NT2/D1 (cell line): Measurements from ENCODE around the gene LARP4.

Experiments used
- SUZ12 ChIP-seq: IDR thresholded peaks from 2 replicates; pipeline ENCODE4 v1.6.1; 2011; ENCODE audit not compliant: insufficient read length, insufficient read depth; ENCODE audit errors: extremely low read depth
- YY1 ChIP-seq: IDR thresholded peaks from 2 replicates; pipeline ENCODE4 v1.6.1; 2011; ENCODE audit not compliant: insufficient read length, insufficient read depth
- ZNF274 ChIP-seq: IDR thresholded peaks from 2 replicates; pipeline ENCODE4 v1.6.1; 2011; ENCODE audit warnings: mild to moderate bottlenecking, low read depth, low read length

GRCh38 chr12:50517421-50518048 is 116.8 kb downstream of the LARP4 start:
- TF ChIP-seq ZNF274 (no peak), SUZ12 (no peak), YY1 (no peak)
